H1 (cell line): ENCODE data around the gene RASD2. TPM values are rescaled to one million over a fixed set of nuclear protein-coding genes. Genes with fewer than 3 reads are reported as not detected.
A peak's percentile ranks its signal among the peaks of the same experiment; 100 is the strongest.

ENCODE experiments used
- CTCF ChIA-PET: fragments of 300-600 bp; sonication (Branson Sonifier 250); formaldehyde crosslinking; loops from one replicate; lab custom pipeline; 2021; ENCODE audit not compliant: partially characterized antibody; lab: Charles Lee
- POLR2A ChIA-PET: fragments of 300-600 bp; sonication (Branson Sonifier 250); formaldehyde crosslinking; loops from one replicate; lab custom pipeline; 2021; ENCODE audit warnings: inconsistent platforms; ENCODE audit not compliant: partially characterized antibody; lab: Charles Lee
- DNase-seq, 2 experiments: peaks; one replicate each; pipeline versions ENCODE4 v3.0.0 to v3.0.0-alpha.2; 2010 to 2022; ENCODE audit warnings: low spot score in 2 of 2, low read depth in 1 of 2, mixed read lengths in 1 of 2
- FAIRE-seq: peaks from 2 replicates; lab custom pipeline; 2011; peaks lifted over from hg19 to GRCh38; lab: Jason Lieb, UNC
- H2AFZ ChIP-seq: 2 replicates; pipeline ENCODE4 v1.8.1; 2012; ENCODE audit warnings: low read length, inconsistent platforms
- H2AK5ac ChIP-seq: 2 replicates; pipeline ENCODE4 v1.6.1; 2013; ENCODE audit warnings: low read depth, low read length
- H2BK120ac ChIP-seq: replicated peaks from 2 replicates; pipeline ENCODE3; 2013; ENCODE audit warnings: low read depth, low read length, inconsistent platforms
- H2BK12ac ChIP-seq: 2 replicates; pipeline ENCODE4 v1.6.1; 2013; ENCODE audit warnings: low read depth, low read length
- H2BK15ac ChIP-seq: 2 replicates; pipeline ENCODE4 v1.6.1; 2013; ENCODE audit warnings: low read length
- H2BK20ac ChIP-seq: 2 replicates; pipeline ENCODE4 v1.6.1; 2013; ENCODE audit warnings: low read length
- H2BK5ac ChIP-seq: 2 replicates; pipeline ENCODE4 v1.6.1; 2013; ENCODE audit warnings: low read depth, low read length
- H3K14ac ChIP-seq: 2 replicates; pipeline ENCODE4 v1.6.1; 2013; ENCODE audit warnings: inconsistent platforms; ENCODE audit not compliant: insufficient read length
- H3K18ac ChIP-seq: 2 replicates; pipeline ENCODE4 v1.6.1; 2013; ENCODE audit warnings: low read length; ENCODE audit errors: extremely low read depth
- H3K23ac ChIP-seq: 2 replicates; pipeline ENCODE4 v1.6.1; 2013; ENCODE audit warnings: inconsistent platforms; ENCODE audit not compliant: insufficient read length
- H3K23me2 ChIP-seq: 2 replicates; pipeline ENCODE4 v1.6.1; 2013; ENCODE audit warnings: low read depth, low read length
- H3K27ac ChIP-seq: 2 replicates; pipeline ENCODE4 v1.6.1; 2011; ENCODE audit warnings: low read depth, low read length, inconsistent platforms
- H3K27me3 ChIP-seq, 4 experiments: replicated peaks in 1 of 4; 1 replicate in 1 of 4; 2 replicates in 3 of 4; pipeline versions ENCODE4 v1.6.1 to v1.8.1; 2011 to 2013; ENCODE audit warnings: low read length in 3 of 4, mild to moderate bottlenecking in 3 of 4, inconsistent platforms in 2 of 4, mixed read lengths in 2 of 4, moderate library complexity in 1 of 4; ENCODE audit not compliant: control insufficient read depth in 3 of 4, insufficient read depth in 3 of 4; ENCODE audit errors: extremely low read depth in 1 of 4
- H3K36me3 ChIP-seq, 4 experiments: 2 replicates each; pipeline versions ENCODE4 v1.6.1 to v1.8.1; 2011 to 2013; ENCODE audit warnings: mild to moderate bottlenecking in 4 of 4, low read length in 3 of 4, moderate library complexity in 2 of 4, control low read depth in 1 of 4, inconsistent platforms in 1 of 4; ENCODE audit not compliant: insufficient read depth in 4 of 4, control insufficient read depth in 2 of 4
- H3K4ac ChIP-seq: replicated peaks from 2 replicates; pipeline ENCODE3; 2013; ENCODE audit warnings: low read length, low read depth, mixed read lengths, inconsistent platforms; ENCODE audit not compliant: insufficient read length
- H3K4me1 ChIP-seq, 4 experiments: replicated peaks in 1 of 4; 1 replicate in 1 of 4; 2 replicates in 3 of 4; pipeline versions ENCODE4 v1.6.1 to v1.8.1; 2011 to 2013; ENCODE audit warnings: low read length in 3 of 4, inconsistent platforms in 2 of 4, mixed read lengths in 1 of 4; ENCODE audit not compliant: insufficient read depth in 4 of 4, control insufficient read depth in 3 of 4
- H3K4me2 ChIP-seq, 2 experiments: 2 replicates each; pipeline versions ENCODE4 v1.6.1 to v1.8.1; 2011 to 2013; ENCODE audit warnings: low read depth in 2 of 2, low read length in 2 of 2, control low read depth in 1 of 2, inconsistent platforms in 1 of 2, mild to moderate bottlenecking in 1 of 2; ENCODE audit not compliant: insufficient read depth in 1 of 2
- H3K4me3 ChIP-seq, 4 experiments: fragments of 200-600, 300-600 bp in 1 of 4; sonication (generic), shearing (Covaris generic), sonication (Bioruptor Twin) in 1 of 4; 2 replicates each; pipeline versions ENCODE4 v1.5.1 to v1.8.1; 2011 to 2016; ENCODE audit warnings: low read length in 4 of 4, low read depth in 3 of 4, control low read depth in 2 of 4, inconsistent platforms in 2 of 4, mild to moderate bottlenecking in 2 of 4, mixed read lengths in 1 of 4, moderate library complexity in 1 of 4; ENCODE audit not compliant: insufficient read depth in 2 of 4; ENCODE audit errors: extremely low read depth in 1 of 4
- H3K56ac ChIP-seq: replicated peaks from 2 replicates; pipeline ENCODE3; 2013; ENCODE audit warnings: low read depth, mild to moderate bottlenecking, mixed read lengths, low read length, inconsistent platforms; ENCODE audit not compliant: insufficient read length
- H3K79me1 ChIP-seq: 2 replicates; pipeline ENCODE4 v1.6.1; 2013; ENCODE audit warnings: low read depth, low read length, control low read depth
- H3K79me2 ChIP-seq, 2 experiments: 2 replicates each; pipeline versions ENCODE4 v1.6.1 to v1.8.1; 2012 to 2013; ENCODE audit warnings: low read length in 2 of 2, mild to moderate bottlenecking in 2 of 2, inconsistent platforms in 1 of 2; ENCODE audit not compliant: insufficient read depth in 2 of 2, control insufficient read depth in 1 of 2
- H3K9ac ChIP-seq, 4 experiments: replicated peaks in 1 of 4; 1 replicate in 1 of 4; 2 replicates in 3 of 4; pipeline versions ENCODE4 v1.6.1 to v1.8.1; 2011 to 2013; ENCODE audit warnings: low read depth in 3 of 4, low read length in 3 of 4, control low read depth in 2 of 4, mild to moderate bottlenecking in 2 of 4, moderate library complexity in 2 of 4, inconsistent platforms in 1 of 4; ENCODE audit errors: extremely low read depth in 1 of 4
- H3K9me3 ChIP-seq, 2 experiments: 2 replicates each; pipeline versions ENCODE4 v1.6.1 to v1.8.1; 2012 to 2013; ENCODE audit warnings: mild to moderate bottlenecking in 2 of 2, moderate library complexity in 2 of 2, control low read depth in 1 of 2, inconsistent platforms in 1 of 2, low read depth in 1 of 2, low read length in 1 of 2, mixed read lengths in 1 of 2; ENCODE audit not compliant: insufficient read depth in 2 of 2
- H4K20me1 ChIP-seq, 2 experiments: replicated peaks in 1 of 2; 2 replicates each; pipeline versions ENCODE3 to v1.8.1; 2011 to 2013; ENCODE audit warnings: inconsistent platforms in 2 of 2, low read length in 2 of 2, mild to moderate bottlenecking in 1 of 2; ENCODE audit not compliant: insufficient read depth in 2 of 2, control insufficient read depth in 1 of 2
- H4K5ac ChIP-seq: 2 replicates; pipeline ENCODE4 v1.6.1; 2013; ENCODE audit warnings: low read length, low read depth, mixed read lengths, inconsistent platforms; ENCODE audit not compliant: insufficient read length
- H4K8ac ChIP-seq: 2 replicates; pipeline ENCODE4 v1.8.0; 2013; ENCODE audit warnings: mild to moderate bottlenecking, moderate library complexity, low read length, inconsistent platforms; ENCODE audit not compliant: insufficient read depth; ENCODE audit errors: extremely low read depth
- H4K91ac ChIP-seq: replicated peaks from 2 replicates; pipeline ENCODE3; 2013; ENCODE audit warnings: low read length, mixed read lengths, inconsistent platforms; ENCODE audit not compliant: insufficient read length
- BCL11A ChIP-seq, 2 experiments: IDR thresholded peaks; one replicate each; pipeline ENCODE4 v1.6.1; 2011; ENCODE audit warnings: low read depth in 2 of 2, low read length in 2 of 2, mild to moderate bottlenecking in 2 of 2
- EGR1 ChIP-seq: IDR thresholded peaks from 2 replicates; pipeline ENCODE4 v1.6.1; 2011; ENCODE audit warnings: low read depth, low read length, borderline replicate concordance
- GABPA ChIP-seq: IDR thresholded peaks from 2 replicates; pipeline ENCODE4 v1.6.1; 2011; ENCODE audit warnings: mild to moderate bottlenecking, low read length, moderate library complexity, borderline replicate concordance; ENCODE audit not compliant: insufficient read depth
- GTF2F1 ChIP-seq: IDR thresholded peaks from 2 replicates; pipeline ENCODE4 v1.6.1; 2012; ENCODE audit warnings: low read depth, low read length, improper control_type of control experiment, borderline replicate concordance
- KDM4A ChIP-seq: IDR thresholded peaks from one replicate; pipeline ENCODE4 v1.7.1; 2012; ENCODE audit warnings: low read depth, mild to moderate bottlenecking, moderate library complexity, low read length, inconsistent platforms; ENCODE audit not compliant: severe bottlenecking
- POLR2A ChIP-seq, 2 experiments: IDR thresholded peaks; 1 replicate in 1 of 2; 2 replicates in 1 of 2; pipeline ENCODE4 v1.6.1; 2011; ENCODE audit warnings: low read depth in 2 of 2, low read length in 2 of 2, mild to moderate bottlenecking in 2 of 2; ENCODE audit errors: control extremely low read depth in 1 of 2
- SUZ12 ChIP-seq: fragments of 200-600 bp; sonication (generic); IDR thresholded peaks from 2 replicates; pipeline ENCODE4 v1.6.1; 2012; ENCODE audit warnings: mild to moderate bottlenecking, inconsistent platforms, low read length, moderate library complexity, mixed read lengths
- TAF7 ChIP-seq: optimal IDR thresholded peaks from 2 replicates; pipeline ENCODE3; 2011; ENCODE audit warnings: low read depth, mild to moderate bottlenecking, inconsistent platforms, low read length, moderate library complexity, borderline replicate concordance
- TEAD4 ChIP-seq: IDR thresholded peaks from 2 replicates; pipeline ENCODE4 v1.6.1; 2012; ENCODE audit warnings: low read depth, low read length, inconsistent platforms, mixed read lengths
- ZNF274 ChIP-seq: IDR thresholded peaks from 2 replicates; pipeline ENCODE4 v1.7.0; 2012; ENCODE audit warnings: low read length, borderline replicate concordance; ENCODE audit errors: extremely low read depth
- WGBS, 2 experiments: shearing (Covaris generic) in 1 of 2; methylation state at CpG; one replicate each; pipeline versions ENCODE4 v1.1.6 to v1.1.7; 2013 to 2015; ENCODE audit warnings: low lambda C conversion rate in 2 of 2, mixed read lengths in 2 of 2, inconsistent platforms in 1 of 2, low coverage in 1 of 2, missing lambda C conversion rate in 1 of 2; ENCODE audit not compliant: insufficient replicate concordance in 2 of 2, insufficient coverage in 1 of 2, insufficient read length in 1 of 2; ENCODE audit errors: extremely low coverage in 1 of 2, missing lambda C conversion rate in 1 of 2; 5-methylcytosine and 5-hydroxymethylcytosine counted together
- polyA plus RNA-seq, 7 experiments: library from polyadenylated mRNA; depleted of rRNA in 3 of 7; stranded (reverse) in 5 of 7; unstranded in 2 of 7; fragments of >200 nt in 5 of 7; fragments of 200-250 nt in 2 of 7; gene quantifications; 1 replicate in 5 of 7; 2 replicates in 1 of 7; 4 replicates in 1 of 7; pipeline versions ENCODE4 v1.2.1 to v1.2.3, GENCODE V29; 2011 to 2013; ENCODE audit warnings: missing spikeins in 2 of 7, mixed read lengths in 2 of 7
- total RNA-seq: library from RNA; stranded (reverse); fragmentation: NEBNext Ultra II Directional; extraction: Animal tissue kit (Norgen Biotek cat#: 25700); gene quantifications from 2 replicates; pipeline ENCODE4 v1.2.1, GENCODE V29; 2021

RASD2 gene
- total and polyA plus RNA-seq, 2 of the 8 experiments (the other 6 are each of a cell fraction or from before 2014, with no cell fraction given) = 1.9 to 5.1 TPM

DNA sequence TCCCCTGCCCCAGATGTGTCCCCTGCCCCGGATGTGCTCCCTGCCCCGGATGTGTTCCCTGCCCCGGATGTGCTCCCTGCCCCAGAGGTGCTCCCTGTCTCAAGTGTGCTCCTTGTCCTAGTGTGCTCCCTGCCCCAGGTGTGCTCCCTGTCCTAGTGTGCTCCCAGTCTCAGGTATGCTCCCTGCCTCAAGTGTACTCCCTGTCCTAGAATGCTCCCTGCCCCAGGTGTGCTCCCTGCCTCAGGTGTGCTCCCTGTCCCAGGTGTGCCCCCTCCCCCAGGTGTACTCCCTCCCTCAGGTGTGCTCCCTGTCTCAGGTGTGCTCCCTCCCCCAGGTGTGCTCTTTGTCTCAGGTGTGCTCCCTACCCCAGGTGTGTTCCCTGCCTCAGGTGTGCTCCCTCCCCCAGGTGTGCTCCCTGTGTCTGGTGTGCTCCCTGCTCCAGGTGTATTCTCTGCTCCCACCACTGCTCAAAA, 48.7 kb upstream of the RASD2 start:
- H3K23me2 ChIP-seq = no peaks in the 10 kb centered on the region
- no peaks in the 10 kb centered on the region for H3K4me1 ChIP-seq
- WGBS, 2 experiments = no CpG with 5 or more reads among the region's 3 CpGs
- DNase-seq (no peak), FAIRE-seq (no peak)
- no peak overlapping the region for H3K56ac ChIP-seq
- peaks cover 0 to 18% (median 2%) of the 10 kb centered on the region in 4 experiments; a peak in 5 of 7 replicates for H3K27me3 ChIP-seq
- no peak overlapping the region for H2AK5ac ChIP-seq
- ChIA-PET POLR2A (no interaction called here), CTCF (interaction anchor here (2.7 kb wide), 1 partner anchor 46 kb away, joined by 9 read pairs; no protein-coding TSS in a partner anchor)
- H4K20me1 ChIP-seq = no peaks in the 10 kb centered on the region
- H3K27ac ChIP-seq = no peak overlapping the region
- H3K9me3 ChIP-seq = peaks cover 2 to 3% of the 10 kb centered on the region in 2 experiments; a peak in 1 of 4 replicates
- no peak overlapping the region for H3K4ac ChIP-seq
- no peaks in the 10 kb centered on the region for H3K79me2 ChIP-seq
- H3K79me1 ChIP-seq = no peaks in the 10 kb centered on the region
- H4K8ac ChIP-seq = peak overlapping the region; percentile 12; the same call in 1 of the 2 replicates
- no peak overlapping the region for H2AFZ ChIP-seq
- no peak overlapping the region for H4K5ac ChIP-seq
- no peak overlapping the region for H4K91ac ChIP-seq
- no peak overlapping the region for H2BK15ac ChIP-seq
- no peak overlapping the region for H2BK12ac ChIP-seq
- H3K9ac ChIP-seq = no peak overlapping the region
- no peak overlapping the region for H3K23ac ChIP-seq
- H3K14ac ChIP-seq = no peak overlapping the region
- H2BK20ac ChIP-seq = no peak overlapping the region
- no peak overlapping the region; the same call in 1 of the 2 replicates for H3K18ac ChIP-seq
- H3K4me3 ChIP-seq = no peak overlapping the region
- no peaks in the 10 kb centered on the region for H3K36me3 ChIP-seq
- no peak for TF ChIP-seq POLR2A (IDR thresholded peaks at IDR 0.05; ENCODE audit: control extremely low read depth in 1 of 2, low read depth in 2 of 2, low read length in 2 of 2)
- no peak for TF ChIP-seq GABPA
- TF ChIP-seq TAF7 = no peak
- TF ChIP-seq ZNF274 = no peak
- no peak for TF ChIP-seq GTF2F1
- no peak for TF ChIP-seq BCL11A (IDR thresholded peaks at IDR 0.05; ENCODE audit: low read depth in 2 of 2, low read length in 2 of 2)
- TF ChIP-seq KDM4A = no peak
- no peak for TF ChIP-seq SUZ12
- no peak for TF ChIP-seq EGR1
- TF ChIP-seq TEAD4 = no peak
- no peak overlapping the region for H2BK5ac ChIP-seq
- no peak overlapping the region for H3K4me2 ChIP-seq
- no peak overlapping the region for H2BK120ac ChIP-seq
